ENCODE results near the gene ATMIN.

The ATMIN gene

GRCh38 chr16:81077076-81077940 lies 41.7 kb downstream of the ATMIN start, which contains the start of gene C16orf46:
TSS of gene C16orf46 (minus strand) at chr16:81077238. CDS start at chr16:81063955, 13,283 bp downstream.
- peak within 1 kb of the TSS; percentile 86 for H3K27ac ChIP-seq
- no peak for TF ChIP-seq ZFX (IDR thresholded peaks at IDR 0.05; ENCODE audit: borderline replicate concordance)
- TF ChIP-seq, protein P1, sequence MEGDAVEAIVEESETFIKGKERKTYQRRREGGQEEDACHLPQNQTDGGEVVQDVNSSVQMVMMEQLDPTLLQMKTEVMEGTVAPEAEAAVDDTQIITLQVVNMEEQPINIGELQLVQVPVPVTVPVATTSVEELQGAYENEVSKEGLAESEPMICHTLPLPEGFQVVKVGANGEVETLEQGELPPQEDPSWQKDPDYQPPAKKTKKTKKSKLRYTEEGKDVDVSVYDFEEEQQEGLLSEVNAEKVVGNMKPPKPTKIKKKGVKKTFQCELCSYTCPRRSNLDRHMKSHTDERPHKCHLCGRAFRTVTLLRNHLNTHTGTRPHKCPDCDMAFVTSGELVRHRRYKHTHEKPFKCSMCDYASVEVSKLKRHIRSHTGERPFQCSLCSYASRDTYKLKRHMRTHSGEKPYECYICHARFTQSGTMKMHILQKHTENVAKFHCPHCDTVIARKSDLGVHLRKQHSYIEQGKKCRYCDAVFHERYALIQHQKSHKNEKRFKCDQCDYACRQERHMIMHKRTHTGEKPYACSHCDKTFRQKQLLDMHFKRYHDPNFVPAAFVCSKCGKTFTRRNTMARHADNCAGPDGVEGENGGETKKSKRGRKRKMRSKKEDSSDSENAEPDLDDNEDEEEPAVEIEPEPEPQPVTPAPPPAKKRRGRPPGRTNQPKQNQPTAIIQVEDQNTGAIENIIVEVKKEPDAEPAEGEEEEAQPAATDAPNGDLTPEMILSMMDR (IDR thresholded peaks at IDR 0.05), result no peak

GRCh38 chr16:81080233-81080632 lies 44.6 kb downstream of the ATMIN start:
- H3K27ac ChIP-seq, result no peak overlapping the region
- TF ChIP-seq, protein P1 (IDR thresholded peaks at IDR 0.05), result no peak
- TF ChIP-seq ZFX (IDR thresholded peaks at IDR 0.05; ENCODE audit: borderline replicate concordance), result no peak

GRCh38 chr16:81081014-81081413 lies 45.4 kb downstream of the ATMIN start:
- TF ChIP-seq, protein P1 (IDR thresholded peaks at IDR 0.05), result no peak
- TF ChIP-seq ZFX (IDR thresholded peaks at IDR 0.05; ENCODE audit: borderline replicate concordance), result no peak
- no peak overlapping the region for H3K27ac ChIP-seq

- TF ChIP-seq ZFX (IDR thresholded peaks at IDR 0.05; ENCODE audit: borderline replicate concordance), result no peak
- TF ChIP-seq, protein P1 (IDR thresholded peaks at IDR 0.05), result no peak
- no peak overlapping the region for H3K27ac ChIP-seq
Measured at GRCh38 chr16:81088836-81089235, 53.2 kb downstream of the ATMIN start.

DNA sequence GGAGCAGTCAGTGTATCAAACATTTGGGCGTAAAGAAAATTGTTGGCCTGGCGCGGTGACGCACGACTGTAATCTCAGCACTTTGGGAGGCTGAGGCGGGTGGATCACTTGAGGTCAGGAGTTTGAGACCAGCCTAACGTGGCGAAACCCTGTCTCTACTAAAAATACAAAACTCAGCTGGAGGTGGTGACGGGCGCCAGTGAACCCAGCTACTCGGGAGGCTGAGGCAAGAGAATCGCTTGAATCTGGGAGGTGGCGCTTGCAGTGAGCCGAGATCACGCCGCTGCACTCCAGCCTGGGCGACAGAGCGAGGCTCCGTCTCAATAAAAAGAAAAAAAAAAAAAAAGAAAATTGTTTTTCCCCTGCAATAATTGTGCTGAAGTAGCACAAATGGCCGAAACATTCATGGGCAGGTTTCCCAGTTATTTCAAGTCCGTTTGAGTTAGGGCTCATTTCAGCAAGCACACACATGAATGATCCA lies 59.2 kb downstream of the ATMIN start:
- TF ChIP-seq, protein P1 (IDR thresholded peaks at IDR 0.05), result no peak
- no peak for TF ChIP-seq ZFX (IDR thresholded peaks at IDR 0.05; ENCODE audit: borderline replicate concordance)
- H3K27ac ChIP-seq, result no peak overlapping the region

DNA sequence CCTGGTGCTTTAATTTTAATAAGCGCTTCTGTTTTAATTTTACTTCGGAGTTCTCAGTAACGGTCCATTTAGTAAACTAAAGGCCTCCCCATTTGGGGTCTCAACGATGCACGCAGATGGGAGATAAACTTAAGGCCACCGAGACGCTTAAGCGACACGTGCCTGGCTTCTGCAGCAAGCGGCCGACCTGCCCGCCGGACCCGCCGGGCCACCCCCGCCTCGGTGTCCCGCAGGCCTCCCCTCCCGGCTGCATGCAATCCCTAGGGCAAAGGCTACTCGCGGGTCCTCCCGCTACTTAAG lies 60.0 kb downstream of the ATMIN start:
- peak overlapping the region; percentile 80 for H3K27ac ChIP-seq
- TF ChIP-seq, protein P1 (IDR thresholded peaks at IDR 0.05), result no peak
- TF ChIP-seq ZFX (IDR thresholded peaks at IDR 0.05; ENCODE audit: borderline replicate concordance), result no peak
